SK-N-SH treated with all-trans-retinoic acid at 6 μM for 48 hours (cell line): ENCODE data around the gene CACNA1S.

Experiments used
- ATAC-seq: fragments of 200-7000 bp; cut with Tn5 transposase; 3 replicates; pipeline ENCODE4 v1.9.1; 2020; ENCODE audit warnings: mild to moderate bottlenecking, moderate library complexity
- ARNTL ChIP-seq: fragments of 450-650 bp; formaldehyde crosslinking; IDR thresholded peaks from 2 replicates; pipeline ENCODE4 v1.5.0; 2020; ENCODE audit warnings: low read depth, mild to moderate bottlenecking, moderate library complexity, borderline replicate concordance
- BACH2 ChIP-seq: fragments of 250-450 bp; sonication (Bioruptor Pico); IDR thresholded peaks from 2 replicates; pipeline ENCODE4 v1.9.0; 2021; ENCODE audit warnings: mild to moderate bottlenecking, borderline replicate concordance
- CSDC2 ChIP-seq: fragments of 250-450 bp; sonication (Bioruptor Pico); IDR thresholded peaks from 2 replicates; pipeline ENCODE4 v1.5.0; 2020; ENCODE audit warnings: mild to moderate bottlenecking, moderate library complexity
- ESRRG ChIP-seq: fragments of 250-450 bp; sonication (Bioruptor Pico); IDR thresholded peaks from 2 replicates; pipeline ENCODE4 v1.6.1; 2021; ENCODE audit warnings: mild to moderate bottlenecking
- GLIS3 ChIP-seq: fragments of 250-450 bp; sonication (Bioruptor Pico); IDR thresholded peaks from 2 replicates; pipeline ENCODE4 v1.5.0; 2020; ENCODE audit warnings: mild to moderate bottlenecking, moderate library complexity
- ISL1 ChIP-seq: fragments of 250-450 bp; sonication (Bioruptor Pico); IDR thresholded peaks from 2 replicates; pipeline ENCODE4 v2.1.2; 2022; ENCODE audit warnings: mild to moderate bottlenecking, moderate library complexity
- OSR1 ChIP-seq: fragments of 250-450 bp; sonication (Bioruptor Pico); IDR thresholded peaks from 2 replicates; pipeline ENCODE4 v1.8.0; 2022; ENCODE audit warnings: moderate library complexity, mild to moderate bottlenecking, inconsistent platforms
- PPARA ChIP-seq: fragments of 250-450 bp; sonication (Bioruptor Pico); IDR thresholded peaks from 2 replicates; pipeline ENCODE4 v1.5.0; 2020; ENCODE audit warnings: mild to moderate bottlenecking, borderline replicate concordance
- RARB ChIP-seq: fragments of 250-450 bp; sonication (Bioruptor Pico); IDR thresholded peaks from 2 replicates; pipeline ENCODE4 v1.8.0; 2021; ENCODE audit warnings: mild to moderate bottlenecking, moderate library complexity
- SNAI2 ChIP-seq: fragments of 250-450 bp; sonication (Bioruptor Pico); IDR thresholded peaks from 2 replicates; pipeline ENCODE4 v1.5.0; 2020; ENCODE audit warnings: mild to moderate bottlenecking, moderate library complexity
- TCF4 ChIP-seq: fragments of 250-450 bp; sonication (Bioruptor Pico); IDR thresholded peaks from 2 replicates; pipeline ENCODE4 v1.8.0; 2021; ENCODE audit warnings: mild to moderate bottlenecking, moderate library complexity, borderline replicate concordance
- TOX ChIP-seq: fragments of 250-450 bp; sonication (Bioruptor Pico); IDR thresholded peaks from 2 replicates; pipeline ENCODE4 v1.8.0; 2021; ENCODE audit warnings: mild to moderate bottlenecking, moderate library complexity, borderline replicate concordance
- ZC3H10 ChIP-seq: fragments of 250-450 bp; sonication (Bioruptor Pico); IDR thresholded peaks from 2 replicates; pipeline ENCODE4 v1.5.1; 2021; ENCODE audit warnings: mild to moderate bottlenecking, moderate library complexity
- ZFP3 ChIP-seq: fragments of 250-450 bp; sonication (Bioruptor Pico); IDR thresholded peaks from 2 replicates; pipeline ENCODE4 v1.5.0; 2020; ENCODE audit warnings: mild to moderate bottlenecking, moderate library complexity
- ZFP30 ChIP-seq: fragments of 450-650 bp; formaldehyde crosslinking; IDR thresholded peaks from 2 replicates; pipeline ENCODE4 v1.5.0; 2022; ENCODE audit warnings: mild to moderate bottlenecking, moderate library complexity
- ZNF565 ChIP-seq: fragments of 450-650 bp; formaldehyde crosslinking; conservative IDR thresholded peaks from 2 replicates; pipeline ENCODE4 v1.5.0; 2020; ENCODE audit warnings: low read depth, mild to moderate bottlenecking, moderate library complexity
- ZNF70 ChIP-seq: fragments of 450-650 bp; formaldehyde crosslinking; IDR thresholded peaks from 2 replicates; pipeline ENCODE4 v1.5.0; 2020; ENCODE audit warnings: mild to moderate bottlenecking, moderate library complexity
- ZNF8 ChIP-seq: fragments of 450-650 bp; formaldehyde crosslinking; IDR thresholded peaks from 2 replicates; pipeline ENCODE4 v1.5.0; 2020; ENCODE audit warnings: mild to moderate bottlenecking, moderate library complexity
- TF ChIP-seq, protein P1 (sequence below): fragments of 250-450 bp; sonication (Bioruptor Pico); IDR thresholded peaks from 2 replicates; pipeline ENCODE4 v1.8.0; 2021; ENCODE audit warnings: low read depth, mild to moderate bottlenecking, moderate library complexity, borderline replicate concordance
- TF ChIP-seq, protein P2 (sequence below): fragments of 250-450 bp; sonication (Bioruptor Pico); IDR thresholded peaks from 2 replicates; pipeline ENCODE4 v1.5.1; 2021; ENCODE audit warnings: mild to moderate bottlenecking, moderate library complexity
- TF ChIP-seq, protein P3 (sequence below): fragments of 250-450 bp; sonication (Bioruptor Pico); IDR thresholded peaks from 2 replicates; pipeline ENCODE4 v1.8.0; 2020; ENCODE audit warnings: mild to moderate bottlenecking, moderate library complexity, borderline replicate concordance
- TF ChIP-seq, protein P4 (sequence below): fragments of 250-450 bp; sonication (Bioruptor Pico); IDR thresholded peaks from 2 replicates; pipeline ENCODE4 v1.5.1; 2020; ENCODE audit warnings: low read depth, mild to moderate bottlenecking, moderate library complexity

The CACNA1S gene

DNA sequence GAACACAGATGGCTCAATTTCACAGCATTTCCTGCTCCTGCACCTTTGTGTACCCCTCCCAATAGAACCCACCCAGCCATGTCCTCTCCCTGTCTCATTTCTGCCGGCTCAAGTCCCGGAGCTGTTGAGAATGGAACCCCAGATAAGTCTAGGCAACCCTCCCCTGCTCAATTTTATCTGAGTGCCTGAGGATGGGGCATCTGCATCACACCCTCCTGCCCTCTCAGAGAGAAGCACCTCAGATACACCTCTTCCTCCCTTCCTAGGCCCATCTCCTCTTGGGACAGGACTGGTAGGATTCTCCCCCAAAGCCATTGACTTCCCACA is 89.8 kb downstream of the CACNA1S start:
- no peak for TF ChIP-seq TCF4 (CRISPR knock-in tag)
- no peak for TF ChIP-seq ISL1 (CRISPR knock-in tag)
- no peak for TF ChIP-seq ESRRG (CRISPR knock-in tag)
- no peak for TF ChIP-seq OSR1 (CRISPR knock-in tag)
- TF ChIP-seq, protein P1, sequence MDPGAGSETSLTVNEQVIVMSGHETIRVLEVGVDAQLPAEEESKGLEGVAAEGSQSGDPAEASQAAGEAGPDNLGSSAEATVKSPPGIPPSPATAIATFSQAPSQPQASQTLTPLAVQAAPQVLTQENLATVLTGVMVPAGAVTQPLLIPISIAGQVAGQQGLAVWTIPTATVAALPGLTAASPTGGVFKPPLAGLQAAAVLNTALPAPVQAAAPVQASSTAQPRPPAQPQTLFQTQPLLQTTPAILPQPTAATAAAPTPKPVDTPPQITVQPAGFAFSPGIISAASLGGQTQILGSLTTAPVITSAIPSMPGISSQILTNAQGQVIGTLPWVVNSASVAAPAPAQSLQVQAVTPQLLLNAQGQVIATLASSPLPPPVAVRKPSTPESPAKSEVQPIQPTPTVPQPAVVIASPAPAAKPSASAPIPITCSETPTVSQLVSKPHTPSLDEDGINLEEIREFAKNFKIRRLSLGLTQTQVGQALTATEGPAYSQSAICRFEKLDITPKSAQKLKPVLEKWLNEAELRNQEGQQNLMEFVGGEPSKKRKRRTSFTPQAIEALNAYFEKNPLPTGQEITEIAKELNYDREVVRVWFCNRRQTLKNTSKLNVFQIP (CRISPR knock-in tag) = no peak
- no peak for TF ChIP-seq ZFP3 (CRISPR knock-in tag)
- no peak for TF ChIP-seq ZNF70 (CRISPR knock-in tag)
- TF ChIP-seq, protein P2, sequence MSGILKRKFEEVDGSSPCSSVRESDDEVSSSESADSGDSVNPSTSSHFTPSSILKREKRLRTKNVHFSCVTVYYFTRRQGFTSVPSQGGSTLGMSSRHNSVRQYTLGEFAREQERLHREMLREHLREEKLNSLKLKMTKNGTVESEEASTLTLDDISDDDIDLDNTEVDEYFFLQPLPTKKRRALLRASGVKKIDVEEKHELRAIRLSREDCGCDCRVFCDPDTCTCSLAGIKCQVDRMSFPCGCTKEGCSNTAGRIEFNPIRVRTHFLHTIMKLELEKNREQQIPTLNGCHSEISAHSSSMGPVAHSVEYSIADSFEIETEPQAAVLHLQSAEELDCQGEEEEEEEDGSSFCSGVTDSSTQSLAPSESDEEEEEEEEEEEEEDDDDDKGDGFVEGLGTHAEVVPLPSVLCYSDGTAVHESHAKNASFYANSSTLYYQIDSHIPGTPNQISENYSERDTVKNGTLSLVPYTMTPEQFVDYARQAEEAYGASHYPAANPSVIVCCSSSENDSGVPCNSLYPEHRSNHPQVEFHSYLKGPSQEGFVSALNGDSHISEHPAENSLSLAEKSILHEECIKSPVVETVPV = no peak
- no peak for TF ChIP-seq RARB (CRISPR knock-in tag)
- TF ChIP-seq, protein P3, sequence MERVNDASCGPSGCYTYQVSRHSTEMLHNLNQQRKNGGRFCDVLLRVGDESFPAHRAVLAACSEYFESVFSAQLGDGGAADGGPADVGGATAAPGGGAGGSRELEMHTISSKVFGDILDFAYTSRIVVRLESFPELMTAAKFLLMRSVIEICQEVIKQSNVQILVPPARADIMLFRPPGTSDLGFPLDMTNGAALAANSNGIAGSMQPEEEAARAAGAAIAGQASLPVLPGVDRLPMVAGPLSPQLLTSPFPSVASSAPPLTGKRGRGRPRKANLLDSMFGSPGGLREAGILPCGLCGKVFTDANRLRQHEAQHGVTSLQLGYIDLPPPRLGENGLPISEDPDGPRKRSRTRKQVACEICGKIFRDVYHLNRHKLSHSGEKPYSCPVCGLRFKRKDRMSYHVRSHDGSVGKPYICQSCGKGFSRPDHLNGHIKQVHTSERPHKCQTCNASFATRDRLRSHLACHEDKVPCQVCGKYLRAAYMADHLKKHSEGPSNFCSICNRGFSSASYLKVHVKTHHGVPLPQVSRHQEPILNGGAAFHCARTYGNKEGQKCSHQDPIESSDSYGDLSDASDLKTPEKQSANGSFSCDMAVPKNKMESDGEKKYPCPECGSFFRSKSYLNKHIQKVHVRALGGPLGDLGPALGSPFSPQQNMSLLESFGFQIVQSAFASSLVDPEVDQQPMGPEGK (CRISPR knock-in tag) = no peak
- TF ChIP-seq, protein P4, sequence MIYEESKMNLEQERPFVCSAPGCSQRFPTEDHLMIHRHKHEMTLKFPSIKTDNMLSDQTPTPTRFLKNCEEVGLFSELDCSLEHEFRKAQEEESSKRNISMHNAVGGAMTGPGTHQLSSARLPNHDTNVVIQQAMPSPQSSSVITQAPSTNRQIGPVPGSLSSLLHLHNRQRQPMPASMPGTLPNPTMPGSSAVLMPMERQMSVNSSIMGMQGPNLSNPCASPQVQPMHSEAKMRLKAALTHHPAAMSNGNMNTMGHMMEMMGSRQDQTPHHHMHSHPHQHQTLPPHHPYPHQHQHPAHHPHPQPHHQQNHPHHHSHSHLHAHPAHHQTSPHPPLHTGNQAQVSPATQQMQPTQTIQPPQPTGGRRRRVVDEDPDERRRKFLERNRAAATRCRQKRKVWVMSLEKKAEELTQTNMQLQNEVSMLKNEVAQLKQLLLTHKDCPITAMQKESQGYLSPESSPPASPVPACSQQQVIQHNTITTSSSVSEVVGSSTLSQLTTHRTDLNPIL (CRISPR knock-in tag) = no peak
- TF ChIP-seq GLIS3 (CRISPR knock-in tag) = no peak
- TF ChIP-seq BACH2 (CRISPR knock-in tag) = no peak
- no peak for TF ChIP-seq TOX (CRISPR knock-in tag)

DNA sequence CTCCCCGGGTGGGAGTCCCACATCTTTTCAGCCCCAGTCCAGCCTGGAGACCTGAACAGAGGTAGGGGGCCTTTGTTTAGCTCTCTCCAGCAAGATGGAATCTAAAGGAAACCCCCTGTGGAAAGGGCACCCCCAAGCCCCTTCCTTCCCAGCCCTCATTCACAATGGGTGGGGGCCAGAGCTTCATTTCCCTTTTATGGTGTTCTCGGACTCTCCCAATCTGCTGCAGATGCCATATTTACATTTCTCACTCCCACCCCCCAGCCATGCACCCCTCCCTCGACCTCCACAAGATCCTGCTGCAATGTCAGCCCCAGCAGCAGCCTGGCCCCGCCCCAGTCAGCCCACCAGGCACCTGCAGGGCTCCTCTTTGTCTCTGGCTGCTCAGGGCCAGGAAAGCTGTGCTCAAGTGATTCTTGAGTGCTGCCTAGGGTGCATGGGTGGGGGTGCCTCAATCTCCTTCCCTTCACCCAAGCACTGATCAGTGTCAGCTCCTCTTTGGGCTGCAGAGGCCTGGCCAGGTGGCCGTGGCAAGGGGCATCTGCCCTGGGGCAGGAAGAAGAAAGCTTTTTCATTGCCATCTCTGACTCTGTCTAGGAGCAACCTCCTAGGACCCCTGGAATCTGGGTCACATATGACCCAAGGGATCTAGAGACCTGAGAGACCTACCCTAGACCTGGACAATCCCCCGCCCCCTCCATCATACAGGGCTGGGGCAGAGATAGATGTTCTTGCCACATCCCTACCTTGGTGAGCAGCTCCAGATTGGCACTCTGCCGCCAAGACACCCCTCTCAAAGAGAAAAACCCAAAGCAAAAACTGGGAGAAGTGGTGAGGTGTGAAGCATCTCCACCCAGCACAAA is 90.4 kb downstream of the CACNA1S start:
- TF ChIP-seq ZFP30 (CRISPR knock-in tag) (no peak), ZC3H10 (no peak), ZFP3 (CRISPR knock-in tag) (no peak), TCF4 (CRISPR knock-in tag) (no peak), BACH2 (CRISPR knock-in tag) (no peak), SNAI2 (CRISPR knock-in tag) (no peak), ESRRG (CRISPR knock-in tag) (no peak), ZNF565 (CRISPR knock-in tag) (no peak), ISL1 (CRISPR knock-in tag) (no peak), RARB (CRISPR knock-in tag) (no peak), ZNF8 (CRISPR knock-in tag) (no peak), OSR1 (CRISPR knock-in tag) (no peak), ARNTL (CRISPR knock-in tag) (no peak), GLIS3 (CRISPR knock-in tag) (no peak), PPARA (CRISPR knock-in tag) (no peak), CSDC2 (CRISPR knock-in tag) (no peak)
- TF ChIP-seq, protein P3 (CRISPR knock-in tag) = no peak
- TF ChIP-seq, protein P1 (CRISPR knock-in tag) = no peak
- TF ChIP-seq, protein P4 (CRISPR knock-in tag) = no peak
- TF ChIP-seq, all 23 proteins: peak for 0
- ATAC-seq = no peak

More for the DNA sequence above, 89.8 kb downstream of the CACNA1S start:
- ATAC-seq = no peak
